HCT116 (cell line): Measurements from ENCODE around the gene JDP2. TPM values are rescaled to one million over a fixed set of nuclear protein-coding genes. Genes with fewer than 3 reads are reported as not detected.

Experiments
- ATAC-seq: fragments of 200-7000 bp; cut with Tn5 transposase; 2 replicates; pipeline ENCODE4 v1.9.1; 2020; ENCODE audit warnings: mild to moderate bottlenecking, moderate library complexity
- BruUV-seq: library from RNA; stranded (reverse); fragments of 400-500 nt; replicated peaks from 2 replicates; lab custom pipeline; 2021; lab: Mats Ljungman, UMichigan
- CTCF ChIA-PET: fragments of 300-600 bp; sonication (Branson Sonifier 250); formaldehyde crosslinking; loops from one replicate; lab custom pipeline; 2021; ENCODE audit warnings: antibody characterized with exemption; lab: Charles Lee
- POLR2A ChIA-PET: fragments of 300-600, 350-600 bp; sonication (Branson Sonifier 250); formaldehyde crosslinking; loops from one replicate; lab custom pipeline; 2021; ENCODE audit warnings: antibody characterized with exemption; lab: Charles Lee
- RAD21 ChIA-PET, 2 experiments: fragments of 300-600 bp; sonication (Branson Sonifier 250); formaldehyde crosslinking; loops; one replicate each; lab custom pipeline; 2023; ENCODE audit warnings: low total read pairs in 2 of 2; ENCODE audit not compliant: uncharacterized antibody in 2 of 2, unreplicated experiment in 2 of 2, low non-redundant PET in 1 of 2; lab: Charles Lee
- DNase-seq: peaks from one replicate; pipeline ENCODE4 v3.0.0-alpha.2; 2010; ENCODE audit warnings: low read depth, low spot score
- H2AFZ ChIP-seq: fragments of 200-600 bp; shearing (Covaris generic), sonication (generic); 2 replicates; pipeline ENCODE4 v1.6.1; 2017; ENCODE audit warnings: low read depth, mixed run types, mixed read lengths, antibody characterized with exemption, low read length; ENCODE audit not compliant: poor library complexity, severe bottlenecking
- H3K27ac ChIP-seq: 2 replicates; pipeline ENCODE4 v1.5.1; 2012; ENCODE audit warnings: low read depth, low read length
- H3K27me3 ChIP-seq: fragments of 200-600 bp; sonication (generic); 2 replicates; pipeline ENCODE4 v1.6.1; 2016; ENCODE audit warnings: mixed run types, low read length, mixed read lengths; ENCODE audit not compliant: insufficient read depth
- H3K36me3 ChIP-seq, 2 experiments: fragments of 200-500 bp in 1 of 2; fragments of 200-600 bp in 1 of 2; sonication (Bioruptor generic) in 1 of 2; sonication (generic) in 1 of 2; 2 replicates each; pipeline versions ENCODE4 v1.5.1 to v1.6.1; 2014 to 2016; ENCODE audit warnings: low read length in 2 of 2, inconsistent platforms in 1 of 2, mixed read lengths in 1 of 2, mixed run types in 1 of 2; ENCODE audit not compliant: insufficient read depth in 2 of 2, control insufficient read depth in 1 of 2
- H3K4me1 ChIP-seq, 2 experiments: fragments of 200-600 bp in 1 of 2; sonication (generic) in 1 of 2; 2 replicates each; pipeline versions ENCODE4 v1.5.1 to v1.6.1; 2012 to 2017; ENCODE audit warnings: low read length in 2 of 2, inconsistent platforms in 1 of 2, mild to moderate bottlenecking in 1 of 2, mixed read lengths in 1 of 2, mixed run types in 1 of 2, moderate library complexity in 1 of 2; ENCODE audit not compliant: insufficient read depth in 2 of 2, control insufficient read depth in 1 of 2
- H3K4me2 ChIP-seq: fragments of 200-600 bp; sonication (generic); 2 replicates; pipeline ENCODE4 v1.6.1; 2017; ENCODE audit warnings: mixed run types, low read length, mixed read lengths
- H3K4me3 ChIP-seq, 2 experiments: fragments of 200-600 bp in 1 of 2; sonication (generic) in 1 of 2; replicated peaks in 1 of 2; 2 replicates each; pipeline ENCODE4 v1.5.1; 2011 to 2016; ENCODE audit warnings: low read length in 2 of 2, control low read depth in 1 of 2, low read depth in 1 of 2, mild to moderate bottlenecking in 1 of 2, mixed read lengths in 1 of 2, mixed run types in 1 of 2
- H3K79me2 ChIP-seq: fragments of 200-600 bp; sonication (generic); 2 replicates; pipeline ENCODE4 v1.6.1; 2017; ENCODE audit warnings: mild to moderate bottlenecking, mixed run types, low read length, moderate library complexity, mixed read lengths; ENCODE audit not compliant: insufficient read depth
- H3K9ac ChIP-seq: fragments of 200-600 bp; sonication (generic); 2 replicates; pipeline ENCODE4 v1.6.1; 2016; ENCODE audit warnings: low read length, mixed read lengths
- H3K9me2 ChIP-seq: fragments of 200-600 bp; sonication (generic), shearing (Covaris generic); 2 replicates; pipeline ENCODE4 v1.6.1; 2017; ENCODE audit warnings: mixed run types, mild to moderate bottlenecking, moderate library complexity; ENCODE audit not compliant: insufficient read depth
- H3K9me3 ChIP-seq, 2 experiments: fragments of 200-500 bp in 1 of 2; fragments of 200-600 bp in 1 of 2; sonication (Bioruptor generic) in 1 of 2; sonication (generic) in 1 of 2; 2 replicates each; pipeline ENCODE4 v1.6.1; 2014 to 2017; ENCODE audit warnings: low read length in 2 of 2, mixed read lengths in 2 of 2, inconsistent platforms in 1 of 2, low read depth in 1 of 2, mild to moderate bottlenecking in 1 of 2, mixed run types in 1 of 2, moderate library complexity in 1 of 2; ENCODE audit not compliant: control insufficient read depth in 1 of 2, insufficient read depth in 1 of 2
- H4K20me1 ChIP-seq: fragments of 200-600 bp; sonication (generic), shearing (Covaris generic); 2 replicates; pipeline ENCODE4 v1.6.1; 2017; ENCODE audit warnings: mixed run types, mild to moderate bottlenecking, moderate library complexity; ENCODE audit not compliant: insufficient read depth
- CBX3 ChIP-seq: IDR thresholded peaks from 2 replicates; pipeline ENCODE4 v1.6.1; 2012; ENCODE audit warnings: low read depth
- CEBPB ChIP-seq: IDR thresholded peaks from 2 replicates; pipeline ENCODE4 v1.6.1; 2012; ENCODE audit warnings: low read depth
- EGR1 ChIP-seq: IDR thresholded peaks from 2 replicates; pipeline ENCODE4 v1.6.1; 2012; ENCODE audit warnings: low read depth
- EZH2 ChIP-seq: fragments of 200-600 bp; sonication (generic); IDR thresholded peaks from 2 replicates; pipeline ENCODE4 v1.6.1; 2017; ENCODE audit warnings: antibody characterized with exemption, mixed run types
- EZH2phosphoT487 ChIP-seq: fragments of 200-600 bp; IDR thresholded peaks from 2 replicates; pipeline ENCODE4 v1.6.1; 2018; ENCODE audit warnings: antibody characterized with exemption, borderline replicate concordance
- POLR2A ChIP-seq: IDR thresholded peaks from 2 replicates; pipeline ENCODE4 v1.7.0; 2011; ENCODE audit warnings: borderline replicate concordance; ENCODE audit not compliant: insufficient read depth, insufficient read length; ENCODE audit errors: extremely low read depth
- POLR2AphosphoS5 ChIP-seq: IDR thresholded peaks from 2 replicates; pipeline ENCODE4 v1.6.1; 2011; ENCODE audit warnings: mild to moderate bottlenecking, low read depth, low read length, moderate library complexity
- YY1 ChIP-seq: IDR thresholded peaks from 2 replicates; pipeline ENCODE4 v1.6.1; 2011; ENCODE audit warnings: low read length, low read depth, moderate library complexity, mild to moderate bottlenecking; ENCODE audit not compliant: insufficient replicate concordance; ENCODE audit errors: extremely low read depth
- ZBTB33 ChIP-seq: IDR thresholded peaks from 2 replicates; pipeline ENCODE4 v1.6.1; 2011; ENCODE audit warnings: mild to moderate bottlenecking, low read length, moderate library complexity; ENCODE audit not compliant: insufficient replicate concordance; ENCODE audit errors: extremely low read depth
- intact Hi-C: fragments of 100-400 bp; cut with micrococcal nuclease; formaldehyde crosslinking; loops from 2 replicates; pipeline ENCODE4 v1.10.0; 2022
- total RNA-seq: library from RNA; stranded (reverse); gene quantifications from one replicate; pipeline ENCODE4 v1.2.1, GENCODE V29; 2021; ENCODE audit not compliant: unreplicated experiment

Gene JDP2
- total RNA-seq, 1 experiment from 2014 or later: 25.4 TPM

GRCh38 chr14:75427126-75427481, 718 bp upstream of the JDP2 start (continued):
- TF ChIP-seq ZBTB33 (no peak), EZH2phosphoT487 (no peak), EZH2 (no peak), POLR2AphosphoS5 (no peak), CEBPB (no peak)

GRCh38 chr14:75428230-75429104, 645 bp downstream of the JDP2 start:
- no peaks in the 10 kb centered on the region for H3K9me2 ChIP-seq
- no peak overlapping the region for H2AFZ ChIP-seq
- intact Hi-C loops: no loop called here
- H3K27me3 ChIP-seq: no peaks in the 10 kb centered on the region
- no peaks in the 10 kb centered on the region for H3K79me2 ChIP-seq
- H4K20me1 ChIP-seq: no peaks in the 10 kb centered on the region
- H3K27ac ChIP-seq: peak overlapping the region; percentile 71; the same call in 1 of the 2 replicates
- RAD21 ChIA-PET: no interaction called here
- DNase-seq (no peak), ATAC-seq (peak; percentile 71)
- peak overlapping the region; percentile 61 for H3K9ac ChIP-seq
- POLR2A ChIA-PET: interaction anchor here (0.6 kb wide), 1 partner anchor 45 kb away, joined by 3 read pairs; no protein-coding TSS in a partner anchor
- peak overlapping the region; percentile 90 for H3K4me2 ChIP-seq
- CTCF ChIA-PET: no interaction called here
- H3K9me3 ChIP-seq: peaks cover 0 to 8% of the 10 kb centered on the region in 2 experiments; a peak in 1 of 4 replicates
- H3K4me3 ChIP-seq: peak overlapping the region; percentile 64 to 68
- no peaks in the 10 kb centered on the region for H3K36me3 ChIP-seq
- TF ChIP-seq POLR2AphosphoS5: peak; percentile 19; the same call in 1 of the 2 replicates
- TF ChIP-seq EZH2: no peak
- no peak for TF ChIP-seq YY1
- no peak for TF ChIP-seq POLR2A
- no peak; the same call in none of the 2 replicates for TF ChIP-seq EGR1
- no peak for TF ChIP-seq ZBTB33
- no peak for TF ChIP-seq CBX3
- H3K4me1 ChIP-seq: peaks cover 25 to 31% of the 10 kb centered on the region in 2 experiments
- no TSS peak for BruUV-seq
